Measurements from ENCODE around the gene DCAF17.

DNA sequence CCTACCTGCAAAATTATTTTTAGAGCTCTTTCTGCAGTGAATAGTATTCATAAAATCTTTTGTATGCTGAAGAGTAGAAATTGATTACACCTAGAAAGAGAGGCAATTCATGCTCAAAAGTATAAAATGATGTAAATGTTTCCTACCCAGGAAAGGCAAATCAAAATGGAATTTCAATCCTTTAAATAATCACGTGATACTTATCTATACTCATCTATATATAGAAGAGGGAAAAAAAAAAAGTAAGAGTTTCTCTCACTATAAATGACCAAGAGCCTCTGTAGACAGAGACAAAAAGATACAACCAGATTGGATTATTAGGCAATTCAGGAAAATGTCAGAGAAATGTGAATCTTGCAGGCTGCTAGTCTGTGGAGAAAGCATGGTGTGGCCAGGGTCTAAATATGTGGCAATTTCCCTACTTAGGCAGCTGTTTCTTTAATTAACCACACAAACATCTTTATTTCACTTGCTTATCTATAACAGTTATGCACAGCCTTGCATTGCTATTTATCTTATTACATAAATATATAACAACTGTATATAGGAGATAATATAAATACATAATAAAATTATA, 39.8 kb upstream of the DCAF17 start:
- TF ChIP-seq POLR2A (IDR thresholded peaks at IDR 0.05) = no peak
- TF ChIP-seq, protein P1, sequence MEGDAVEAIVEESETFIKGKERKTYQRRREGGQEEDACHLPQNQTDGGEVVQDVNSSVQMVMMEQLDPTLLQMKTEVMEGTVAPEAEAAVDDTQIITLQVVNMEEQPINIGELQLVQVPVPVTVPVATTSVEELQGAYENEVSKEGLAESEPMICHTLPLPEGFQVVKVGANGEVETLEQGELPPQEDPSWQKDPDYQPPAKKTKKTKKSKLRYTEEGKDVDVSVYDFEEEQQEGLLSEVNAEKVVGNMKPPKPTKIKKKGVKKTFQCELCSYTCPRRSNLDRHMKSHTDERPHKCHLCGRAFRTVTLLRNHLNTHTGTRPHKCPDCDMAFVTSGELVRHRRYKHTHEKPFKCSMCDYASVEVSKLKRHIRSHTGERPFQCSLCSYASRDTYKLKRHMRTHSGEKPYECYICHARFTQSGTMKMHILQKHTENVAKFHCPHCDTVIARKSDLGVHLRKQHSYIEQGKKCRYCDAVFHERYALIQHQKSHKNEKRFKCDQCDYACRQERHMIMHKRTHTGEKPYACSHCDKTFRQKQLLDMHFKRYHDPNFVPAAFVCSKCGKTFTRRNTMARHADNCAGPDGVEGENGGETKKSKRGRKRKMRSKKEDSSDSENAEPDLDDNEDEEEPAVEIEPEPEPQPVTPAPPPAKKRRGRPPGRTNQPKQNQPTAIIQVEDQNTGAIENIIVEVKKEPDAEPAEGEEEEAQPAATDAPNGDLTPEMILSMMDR (IDR thresholded peaks at IDR 0.05) = no peak
